ENCODE measurements around the gene TP53TG5.
A peak's percentile ranks its signal among the peaks of the same experiment; 100 is the strongest.

The TP53TG5 gene

DNA sequence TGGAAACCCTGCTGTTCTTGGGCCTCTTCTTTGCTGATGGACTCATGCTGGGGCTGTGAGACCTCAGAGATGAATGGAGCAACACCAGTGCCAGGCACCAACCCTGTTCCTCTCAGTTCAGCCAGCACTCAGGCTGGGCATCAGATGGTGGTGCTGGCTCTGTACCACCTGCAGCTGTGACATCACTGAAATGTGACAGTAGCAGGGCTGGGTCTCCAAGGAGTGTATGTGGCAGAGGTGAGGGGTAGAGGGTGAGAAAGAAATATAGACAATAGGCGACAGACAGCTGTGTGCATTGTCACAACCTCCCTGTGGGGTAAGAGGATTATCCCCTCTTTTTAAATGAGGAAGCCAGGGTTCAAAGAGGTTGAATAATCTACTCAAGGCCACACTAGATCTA is at the start of gene TP53TG5:
TP53TG5 (minus strand) TSS at position 135 of the 400 bp plus-strand sequence; CDS start at position 46, 89 bp downstream.
- no peak for DNase-seq (ENCODE audit: low spot score)

DNA sequence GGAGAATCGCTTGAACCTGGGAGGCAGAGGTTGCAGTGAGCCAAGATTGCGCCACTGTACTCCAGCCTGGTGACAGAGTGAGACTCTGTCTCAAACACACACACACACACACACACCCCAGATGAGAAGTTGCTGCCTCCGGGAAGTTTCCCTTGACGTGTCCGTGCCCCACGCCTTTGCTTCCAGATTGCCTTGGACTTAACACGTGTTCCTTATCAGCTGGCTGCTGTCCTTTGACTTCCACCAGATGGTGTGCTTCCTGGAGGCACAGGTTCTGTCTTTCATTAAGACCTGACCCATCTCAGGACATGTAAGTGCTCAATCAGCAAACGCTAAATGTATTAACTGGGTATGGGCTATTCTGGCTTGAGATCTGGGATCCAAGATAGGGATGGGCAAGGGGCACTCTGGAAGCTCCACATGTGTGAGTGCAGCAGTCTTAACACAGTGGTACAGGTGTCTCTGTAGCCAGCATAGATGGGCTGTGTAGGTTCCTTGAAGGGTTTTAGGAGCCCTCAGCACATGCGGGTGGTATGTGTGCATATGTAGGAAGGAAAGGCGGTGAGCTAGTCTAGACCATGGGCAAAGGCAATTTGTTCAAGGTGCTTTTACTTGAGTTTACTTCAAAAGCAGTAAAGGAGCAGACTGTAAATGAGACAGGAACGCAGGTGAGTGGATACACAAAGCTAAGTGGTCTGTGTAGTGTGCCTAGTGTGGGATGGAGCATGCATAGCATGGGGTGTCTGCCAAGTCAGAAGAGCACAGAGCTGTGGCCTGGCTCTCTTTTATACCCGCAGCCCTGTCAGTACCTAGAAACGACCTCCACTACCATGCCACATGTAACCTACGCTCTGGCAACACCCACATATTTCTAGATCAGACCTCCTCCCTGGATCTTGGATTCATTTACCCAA is 49.4 kb upstream of the TP53TG5 start:
- no peak for DNase-seq (ENCODE audit: low spot score)

GRCh38 chr20:45426320-45427016 is 48.3 kb upstream of the TP53TG5 start:
- no peak for DNase-seq (ENCODE audit: low spot score)

DNA sequence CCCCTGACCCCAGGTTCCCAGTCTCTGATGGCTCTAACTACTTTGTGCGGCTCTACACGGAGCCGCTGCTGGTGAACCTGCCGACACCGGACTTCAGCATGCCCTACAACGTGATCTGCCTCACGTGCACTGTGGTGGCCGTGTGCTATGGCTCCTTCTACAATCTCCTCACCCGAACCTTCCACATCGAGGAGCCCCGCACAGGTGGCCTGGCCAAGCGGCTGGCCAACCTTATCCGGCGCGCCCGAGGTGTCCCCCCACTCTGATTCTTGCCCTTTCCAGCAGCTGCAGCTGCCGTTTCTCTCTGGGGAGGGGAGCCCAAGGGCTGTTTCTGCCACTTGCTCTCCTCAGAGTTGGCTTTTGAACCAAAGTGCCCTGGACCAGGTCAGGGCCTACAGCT is 47.4 kb upstream of the TP53TG5 start:
- no peak for DNase-seq (ENCODE audit: low spot score)

- no peak for DNase-seq (ENCODE audit: low spot score)
Observed at GRCh38 chr20:45423700-45424099, 45.6 kb upstream of the TP53TG5 start.

GRCh38 chr20:45420125-45420524 is 42.0 kb upstream of the TP53TG5 start:
- no peak for DNase-seq (ENCODE audit: low spot score)

DNA sequence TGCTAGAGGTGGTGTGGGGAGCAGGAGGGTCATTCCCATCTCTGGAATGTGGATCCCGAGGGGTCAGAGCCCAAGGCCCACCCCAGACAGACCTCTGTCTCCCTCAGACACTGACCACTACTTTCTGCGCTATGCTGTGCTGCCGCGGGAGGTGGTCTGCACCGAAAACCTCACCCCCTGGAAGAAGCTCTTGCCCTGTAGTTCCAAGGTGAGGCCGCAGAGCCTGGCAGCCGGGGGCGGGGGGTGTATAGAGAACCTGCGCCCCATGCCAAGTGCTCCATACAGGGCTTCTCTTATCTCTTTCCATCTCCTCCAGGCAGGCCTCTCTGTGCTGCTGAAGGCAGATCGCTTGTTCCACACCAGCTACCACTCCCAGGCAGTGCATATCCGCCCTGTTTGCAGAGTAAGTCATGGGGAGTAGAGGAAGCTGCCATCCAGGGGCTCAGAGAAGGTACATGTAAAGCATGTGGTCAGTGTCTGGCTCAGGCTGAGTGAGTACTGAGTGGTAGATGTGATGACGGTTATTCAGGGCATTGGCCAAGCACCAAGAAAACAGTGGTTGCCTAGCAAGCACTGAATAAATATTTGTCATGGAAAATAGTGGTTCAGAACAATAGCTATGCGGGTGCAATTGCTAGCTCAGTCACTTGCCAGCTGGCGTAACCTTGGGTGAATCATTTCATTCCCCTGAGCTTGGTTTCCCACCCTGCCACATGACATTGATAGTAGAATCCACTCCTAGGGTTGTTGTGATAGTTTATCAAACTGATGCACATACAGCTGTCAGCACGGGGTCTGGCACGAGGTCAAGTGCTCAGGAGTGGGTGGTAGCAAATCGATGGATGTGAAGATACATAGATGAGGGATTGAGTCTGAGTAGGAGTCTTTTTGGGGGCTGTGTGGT is 41.3 kb upstream of the TP53TG5 start:
- no peak for DNase-seq (ENCODE audit: low spot score)

DNA sequence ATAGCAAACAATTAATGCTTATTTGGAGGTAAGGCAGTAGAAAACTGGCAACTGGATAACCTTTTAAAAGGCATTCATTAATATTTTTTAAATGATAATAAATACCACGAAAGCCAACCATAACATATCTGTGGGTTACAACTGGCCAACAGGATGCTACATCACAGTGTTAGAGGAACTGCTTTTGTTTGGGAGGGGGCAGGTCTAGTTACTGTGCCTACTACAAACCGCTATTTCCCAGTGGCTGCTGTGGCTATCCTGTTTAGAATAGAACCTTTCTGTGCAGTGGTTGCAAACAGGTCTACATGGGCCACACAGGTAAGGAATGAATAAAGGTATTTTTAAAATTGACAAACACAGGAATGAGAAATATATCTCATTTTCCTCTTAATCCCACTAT is 38.8 kb upstream of the TP53TG5 start:
- no peak for DNase-seq (ENCODE audit: low spot score)

- DNase-seq (ENCODE audit: low spot score), result peak; percentile 88
Observed at GRCh38 chr20:45415822-45416637, 37.9 kb upstream of the TP53TG5 start, which contains the start of gene PIGT. Gene PIGT (plus strand): TSS chr20:45416141. CDS start chr20:45416157, 16 bp downstream.

GRCh38 chr20:45413479-45413878 is 35.4 kb upstream of the TP53TG5 start:
- no peak for DNase-seq (ENCODE audit: low spot score)

GRCh38 chr20:45412653-45413052 is 34.5 kb upstream of the TP53TG5 start:
- no peak for DNase-seq (ENCODE audit: low spot score)

- no peak for DNase-seq (ENCODE audit: low spot score)
Observed at GRCh38 chr20:45410887-45411286, 32.8 kb upstream of the TP53TG5 start.

DNA sequence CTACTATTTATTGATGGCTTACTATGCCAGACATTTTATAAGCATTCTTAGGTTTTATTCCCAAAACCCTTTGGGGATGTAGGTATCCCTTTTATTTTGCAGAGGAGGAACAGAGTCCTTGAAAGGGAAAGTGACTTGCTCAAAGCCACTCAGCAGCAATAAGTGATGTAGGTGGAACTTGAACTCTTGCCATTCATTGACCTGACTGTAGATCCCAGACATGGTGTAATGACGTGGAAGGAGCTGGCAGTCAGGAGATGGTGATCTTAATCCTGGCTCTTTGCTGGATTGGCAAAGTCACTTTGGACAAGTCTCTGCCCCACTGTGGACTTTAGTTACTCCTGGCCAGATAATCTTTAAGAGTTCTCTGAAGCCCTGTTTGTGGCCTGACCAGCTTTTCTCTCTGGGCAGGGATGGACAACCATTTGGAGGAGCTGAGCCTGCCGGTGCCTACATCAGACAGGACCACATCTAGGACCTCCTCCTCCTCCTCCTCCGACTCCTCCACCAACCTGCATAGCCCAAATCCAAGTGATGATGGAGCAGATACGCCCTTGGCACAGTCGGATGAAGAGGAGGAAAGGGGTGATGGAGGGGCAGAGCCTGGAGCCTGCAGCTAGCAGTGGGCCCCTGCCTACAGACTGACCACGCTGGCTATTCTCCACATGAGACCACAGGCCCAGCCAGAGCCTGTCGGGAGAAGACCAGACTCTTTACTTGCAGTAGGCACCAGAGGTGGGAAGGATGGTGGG is 31.6 kb upstream of the TP53TG5 start:
- no peak for DNase-seq (ENCODE audit: low spot score)

GRCh38 chr20:45408646-45409213 is 30.6 kb upstream of the TP53TG5 start:
- no peak for DNase-seq (ENCODE audit: low spot score)

GRCh38 chr20:45407783-45408645 is 29.9 kb upstream of the TP53TG5 start, which contains the start of gene DBNDD2:
Gene DBNDD2 (plus strand): TSS chr20:45408289. CDS start chr20:45408468, 179 bp downstream.
- DNase-seq (ENCODE audit: low spot score), result no peak

DNA sequence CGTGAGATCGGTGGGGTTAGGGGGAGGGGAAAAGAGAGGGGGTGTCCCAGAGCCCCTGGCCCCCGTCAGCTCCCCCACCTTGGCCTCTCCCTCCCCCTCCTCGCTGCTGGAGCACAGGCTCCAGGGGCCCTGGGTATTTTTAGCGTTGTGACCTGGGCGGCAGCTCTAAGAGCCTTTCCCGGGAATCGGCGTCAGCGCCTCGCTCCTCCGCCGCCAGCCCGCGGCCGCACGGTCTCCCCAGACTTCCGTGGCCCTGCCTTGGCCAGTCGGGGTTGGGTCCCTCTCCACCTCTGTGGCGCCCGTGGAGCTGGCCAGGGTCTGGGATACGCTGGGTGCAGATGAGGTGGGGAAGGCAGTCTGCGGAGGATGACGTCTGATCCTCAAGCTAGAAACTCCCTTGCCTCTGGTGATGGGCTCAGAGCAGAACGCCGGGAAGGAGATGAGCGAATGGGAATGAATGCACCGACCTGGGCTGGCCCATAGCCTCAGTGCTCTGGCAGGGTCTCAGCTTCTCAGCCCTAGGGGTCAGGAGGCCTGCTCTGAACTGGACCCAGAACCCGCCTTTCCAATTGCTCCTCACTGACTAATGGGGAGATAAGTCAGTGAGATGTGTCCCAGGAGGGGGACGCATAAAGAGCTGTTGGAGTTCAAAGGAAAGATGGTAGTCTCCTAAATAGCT is 29.1 kb upstream of the TP53TG5 start:
- DNase-seq (ENCODE audit: low spot score), result no peak

- DNase-seq (ENCODE audit: low spot score), result peak; percentile 31
Observed at GRCh38 chr20:45406260-45407066, 28.3 kb upstream of the TP53TG5 start.

Data from CD4-positive, alpha-beta T cell treated with Interleukin-6 at 100 ng/mL for 8 hours (primary cell).